ENCODE results near the gene GPC2. TPM values are rescaled to one million over a fixed set of nuclear protein-coding genes. Genes with fewer than 3 reads are reported as not detected.
A peak's percentile ranks its signal among the peaks of the same experiment; 100 is the strongest.
"Not testable (repeated sequence)": the region's sequence is repeated elsewhere in the genome, so short reads cannot be mapped to it uniquely, and the experiment has no call there.

The GPC2 gene
- total RNA-seq, 1 experiment from 2014 or later: 3.2 TPM

GRCh38 chr7:100211342-100211780 is 34.2 kb upstream of the GPC2 start:
- in situ Hi-C loops (cut with HindIII; ENCODE audit: low pct_unique_long_range_greater_than_20kb, low sequenced_read_pairs): no loop called here
- no peak for DNase-seq (ENCODE audit: low read depth, low spot score)

- in situ Hi-C loops (cut with HindIII; ENCODE audit: low pct_unique_long_range_greater_than_20kb, low sequenced_read_pairs): no loop called here
- DNase-seq (ENCODE audit: low read depth, low spot score): no peak
Measured at GRCh38 chr7:100210805-100211204, 33.6 kb upstream of the GPC2 start.

- in situ Hi-C loops (cut with HindIII; ENCODE audit: low pct_unique_long_range_greater_than_20kb, low sequenced_read_pairs): no loop called here
- DNase-seq (ENCODE audit: low read depth, low spot score): no peak
Measured at GRCh38 chr7:100209493-100209892, 32.3 kb upstream of the GPC2 start.

- in situ Hi-C loops (cut with HindIII; ENCODE audit: low pct_unique_long_range_greater_than_20kb, low sequenced_read_pairs): no loop called here
- DNase-seq (ENCODE audit: low read depth, low spot score): no peak
Measured at GRCh38 chr7:100208911-100209408, 31.8 kb upstream of the GPC2 start.

GRCh38 chr7:100204454-100204853 is 27.3 kb upstream of the GPC2 start:
- no peak for DNase-seq (ENCODE audit: low read depth, low spot score)
- in situ Hi-C loops (cut with HindIII; ENCODE audit: low pct_unique_long_range_greater_than_20kb, low sequenced_read_pairs): no loop called here

- in situ Hi-C loops (cut with HindIII; ENCODE audit: low pct_unique_long_range_greater_than_20kb, low sequenced_read_pairs): no loop called here
- DNase-seq (ENCODE audit: low read depth, low spot score): no peak
Measured at GRCh38 chr7:100200693-100201092, 23.5 kb upstream of the GPC2 start.

- in situ Hi-C loops (cut with HindIII; ENCODE audit: low pct_unique_long_range_greater_than_20kb, low sequenced_read_pairs): no loop called here
- DNase-seq (ENCODE audit: low read depth, low spot score): peak; percentile 44
Measured at GRCh38 chr7:100198266-100198665, 21.1 kb upstream of the GPC2 start.

GRCh38 chr7:100195901-100196322 is 18.7 kb upstream of the GPC2 start:
- DNase-seq (ENCODE audit: low read depth, low spot score); in situ Hi-C loops (cut with HindIII; ENCODE audit: low pct_unique_long_range_greater_than_20kb, low sequenced_read_pairs): not testable (repeated sequence)

- in situ Hi-C loops (cut with HindIII; ENCODE audit: low pct_unique_long_range_greater_than_20kb, low sequenced_read_pairs): no loop called here
Measured at GRCh38 chr7:100195222-100195621, 18.0 kb upstream of the GPC2 start.

GRCh38 chr7:100192969-100193368 is 15.8 kb upstream of the GPC2 start:
- no peak for DNase-seq (ENCODE audit: low read depth, low spot score)
- in situ Hi-C loops (cut with HindIII; ENCODE audit: low pct_unique_long_range_greater_than_20kb, low sequenced_read_pairs): no loop called here

More at GRCh38 chr7:100195222-100195621, 18.0 kb upstream of the GPC2 start:
- no peak for DNase-seq (ENCODE audit: low read depth, low spot score)

GRCh38 chr7:100192281-100192862 is 15.2 kb upstream of the GPC2 start:
- DNase-seq (ENCODE audit: low read depth, low spot score); in situ Hi-C loops (cut with HindIII; ENCODE audit: low pct_unique_long_range_greater_than_20kb, low sequenced_read_pairs): not testable (repeated sequence)

- no peak for DNase-seq (ENCODE audit: low read depth, low spot score)
- in situ Hi-C loops (cut with HindIII; ENCODE audit: low pct_unique_long_range_greater_than_20kb, low sequenced_read_pairs): no loop called here
Measured at GRCh38 chr7:100191775-100192174, 14.6 kb upstream of the GPC2 start.

- peak; percentile 85 for DNase-seq (ENCODE audit: low read depth, low spot score)
- in situ Hi-C loops (cut with HindIII; ENCODE audit: low pct_unique_long_range_greater_than_20kb, low sequenced_read_pairs): no loop called here
Measured at GRCh38 chr7:100190048-100190711, 13.0 kb upstream of the GPC2 start.

- peak; percentile 37 for DNase-seq (ENCODE audit: low read depth, low spot score)
- in situ Hi-C loops (cut with HindIII; ENCODE audit: low pct_unique_long_range_greater_than_20kb, low sequenced_read_pairs): no loop called here
Measured at GRCh38 chr7:100189061-100189460, 11.9 kb upstream of the GPC2 start.

GRCh38 chr7:100185726-100186125 is 8.5 kb upstream of the GPC2 start:
- no peak for DNase-seq (ENCODE audit: low read depth, low spot score)
- in situ Hi-C loops (cut with HindIII; ENCODE audit: low pct_unique_long_range_greater_than_20kb, low sequenced_read_pairs): no loop called here

GRCh38 chr7:100183090-100183489 is 5.9 kb upstream of the GPC2 start:
- DNase-seq (ENCODE audit: low read depth, low spot score); in situ Hi-C loops (cut with HindIII; ENCODE audit: low pct_unique_long_range_greater_than_20kb, low sequenced_read_pairs): not testable (repeated sequence)

- DNase-seq (ENCODE audit: low read depth, low spot score); in situ Hi-C loops (cut with HindIII; ENCODE audit: low pct_unique_long_range_greater_than_20kb, low sequenced_read_pairs): not testable (repeated sequence)
Measured at GRCh38 chr7:100182616-100183015, 5.4 kb upstream of the GPC2 start.

- DNase-seq (ENCODE audit: low read depth, low spot score); in situ Hi-C loops (cut with HindIII; ENCODE audit: low pct_unique_long_range_greater_than_20kb, low sequenced_read_pairs): not testable (repeated sequence)
Measured at GRCh38 chr7:100180084-100180483, 2.9 kb upstream of the GPC2 start.
